GM21390 (cell line): ENCODE measurements around the gene ADGRG4.

ENCODE experiments used
- ATAC-seq: cut with Tn5 transposase; IDR thresholded peaks from one replicate; pipeline ENCODE4 v1.9.1; 2021; ENCODE audit not compliant: unreplicated experiment

Gene ADGRG4

GRCh38 chrX:136303041-136303440, 2.3 kb downstream of the ADGRG4 start:
- ATAC-seq, result no peak

DNA sequence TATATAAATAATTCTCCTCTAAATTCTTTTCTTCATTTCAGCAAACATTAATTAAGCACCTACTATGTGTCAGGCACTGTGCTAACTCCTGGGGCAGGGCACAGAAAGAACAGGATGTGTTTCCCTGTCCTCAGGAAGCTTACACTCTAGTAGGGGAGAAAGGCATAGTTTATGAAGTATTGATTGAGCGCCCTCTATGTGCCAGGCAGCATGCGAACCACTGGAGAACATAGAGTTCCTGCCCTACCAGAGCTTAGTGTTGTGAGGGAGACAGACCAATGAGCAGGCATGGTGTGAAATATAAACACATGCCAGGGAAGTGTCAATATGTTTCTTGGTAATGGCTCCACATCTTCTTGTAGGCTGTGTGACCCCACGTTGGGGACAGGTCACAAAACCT, 3.7 kb downstream of the ADGRG4 start:
- ATAC-seq, result no peak

DNA sequence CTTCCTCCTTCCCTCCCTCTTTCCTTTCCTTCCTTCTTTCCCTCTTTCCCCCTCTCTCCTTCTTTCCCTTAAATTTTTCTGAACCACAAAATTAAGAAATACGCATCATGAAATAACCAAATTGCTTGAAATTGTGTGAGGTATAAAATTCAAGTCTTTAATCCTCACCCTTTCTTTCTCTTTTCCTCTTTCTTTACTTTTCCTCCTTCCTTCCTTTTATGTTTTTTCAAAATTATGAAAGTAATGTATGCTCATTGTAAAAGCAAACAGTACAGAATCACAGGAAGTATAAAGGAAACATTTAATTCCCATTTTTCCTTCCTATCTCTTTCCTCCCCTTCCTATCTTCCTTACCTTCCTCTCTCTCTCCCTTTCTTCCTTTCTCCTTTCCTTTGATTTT, 5.4 kb downstream of the ADGRG4 start:
- no peak for ATAC-seq

GRCh38 chrX:136307471-136307870, 6.7 kb downstream of the ADGRG4 start:
- ATAC-seq, result no peak

DNA sequence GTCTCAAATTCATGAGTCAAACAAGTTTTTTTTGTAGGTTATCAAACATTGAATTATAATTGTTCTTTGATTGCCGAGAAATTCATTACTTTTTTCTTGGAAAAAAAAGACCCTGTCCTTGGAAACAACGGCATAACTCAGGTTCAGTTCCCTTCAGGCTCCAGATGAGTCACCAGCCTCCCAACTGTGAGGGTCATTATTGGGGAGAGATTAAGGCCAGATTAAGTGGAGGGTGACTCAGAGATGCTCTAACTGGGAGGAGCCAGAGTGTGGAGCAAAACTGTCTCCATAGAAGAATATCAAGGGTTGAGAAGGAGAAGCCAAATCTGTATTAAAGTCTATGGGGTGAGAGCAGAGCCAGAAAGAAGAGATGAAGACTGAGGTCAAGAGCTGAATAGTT, 9.6 kb downstream of the ADGRG4 start:
- ATAC-seq, result no peak

- ATAC-seq, result no peak
Measured at GRCh38 chrX:136318156-136318555, 17.4 kb downstream of the ADGRG4 start.

- no peak for ATAC-seq
Measured at GRCh38 chrX:136318895-136319597, 18.3 kb downstream of the ADGRG4 start.

DNA sequence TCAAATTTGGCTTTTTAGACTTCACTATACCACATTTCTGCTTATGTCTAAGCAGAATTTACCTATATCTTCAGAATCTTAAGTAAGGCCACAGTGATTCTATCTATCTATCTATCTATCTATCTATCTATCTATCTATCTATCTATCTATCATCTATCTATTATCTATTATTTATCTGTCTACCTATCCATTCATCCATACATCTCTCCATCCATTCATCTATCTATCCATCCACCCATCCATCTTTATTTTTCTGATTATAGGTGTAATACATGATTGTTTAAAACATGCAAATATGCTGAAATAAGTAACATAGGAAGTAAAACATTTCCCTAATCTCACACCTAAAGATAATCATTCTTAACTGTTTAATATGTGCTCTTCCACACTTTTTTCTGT, 18.8 kb downstream of the ADGRG4 start:
- ATAC-seq, result no peak

DNA sequence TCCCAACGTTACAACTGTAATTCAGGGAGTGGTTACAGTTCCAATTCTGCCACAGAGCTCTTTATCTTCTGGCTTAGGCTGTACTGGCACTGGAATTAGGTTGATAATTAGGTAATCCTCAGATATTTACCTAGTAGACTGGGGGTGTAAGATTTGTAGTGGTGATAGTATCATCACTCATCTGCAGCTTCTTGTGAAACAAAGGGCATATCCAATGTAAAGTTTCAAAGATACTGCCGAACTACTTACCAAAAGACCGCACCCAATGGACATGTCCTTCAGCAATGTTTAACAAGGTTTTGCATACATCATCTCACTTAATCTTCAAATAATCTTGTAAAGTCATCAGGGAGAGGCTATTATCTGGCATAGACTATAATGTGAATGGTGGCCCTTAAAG, 20.8 kb downstream of the ADGRG4 start:
- ATAC-seq, result no peak

DNA sequence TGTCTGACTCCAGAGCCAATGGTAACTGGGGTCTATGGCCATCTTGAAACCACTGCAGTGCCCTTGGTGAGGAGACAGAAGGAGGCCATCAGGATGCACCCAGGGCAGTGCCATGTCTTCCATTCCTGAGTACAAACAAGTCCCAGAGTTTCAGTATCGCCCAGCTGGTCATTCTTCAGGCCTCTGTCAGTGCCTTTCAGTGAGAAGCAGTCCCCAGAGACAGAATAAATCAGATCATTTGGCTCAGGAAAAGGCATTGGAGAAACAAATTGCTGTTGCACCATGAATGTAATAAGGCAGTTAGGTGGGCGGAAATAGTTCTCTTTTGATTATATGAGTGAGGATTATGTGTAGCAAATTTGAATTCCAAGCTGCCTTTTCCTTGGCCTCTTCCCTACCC, 21.3 kb downstream of the ADGRG4 start:
- ATAC-seq, result no peak

DNA sequence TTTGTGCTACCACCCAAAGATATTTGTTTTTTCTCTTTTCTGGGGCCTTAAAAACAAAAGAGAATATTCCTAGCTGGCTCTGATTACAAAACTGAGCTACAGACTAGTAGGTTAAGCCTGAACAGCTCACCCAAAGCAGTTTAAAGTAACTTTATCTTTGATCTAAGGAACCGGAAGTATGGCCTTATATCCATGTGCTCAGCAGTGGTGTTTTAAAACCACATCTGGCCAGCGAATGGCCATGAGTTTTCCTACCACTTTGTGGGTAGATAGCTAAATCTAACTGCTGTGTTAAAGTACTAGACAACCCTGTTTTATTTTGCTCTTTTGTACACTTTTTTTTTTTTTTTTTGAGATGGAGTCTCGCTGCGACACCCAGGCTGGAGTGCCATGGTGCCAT, 24.6 kb downstream of the ADGRG4 start:
- no peak for ATAC-seq

DNA sequence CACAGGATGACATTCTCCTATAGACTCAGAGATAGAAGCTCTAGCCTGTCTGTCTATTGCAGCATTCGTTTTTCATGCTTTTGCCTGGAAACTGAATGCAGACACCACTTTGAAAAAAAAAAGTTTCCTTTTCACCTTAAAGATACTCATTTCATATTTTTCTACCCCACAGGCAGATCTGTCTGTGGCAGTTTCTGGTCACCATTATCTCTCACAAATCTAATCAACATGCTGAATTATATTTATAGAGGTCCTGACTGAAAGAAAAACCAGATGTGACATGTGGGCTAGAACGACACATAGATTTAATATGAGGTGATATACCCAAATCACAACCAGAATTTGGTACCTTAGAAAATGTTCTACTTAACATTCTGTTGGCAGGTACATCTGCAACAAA, 28.2 kb downstream of the ADGRG4 start:
- ATAC-seq, result no peak

DNA sequence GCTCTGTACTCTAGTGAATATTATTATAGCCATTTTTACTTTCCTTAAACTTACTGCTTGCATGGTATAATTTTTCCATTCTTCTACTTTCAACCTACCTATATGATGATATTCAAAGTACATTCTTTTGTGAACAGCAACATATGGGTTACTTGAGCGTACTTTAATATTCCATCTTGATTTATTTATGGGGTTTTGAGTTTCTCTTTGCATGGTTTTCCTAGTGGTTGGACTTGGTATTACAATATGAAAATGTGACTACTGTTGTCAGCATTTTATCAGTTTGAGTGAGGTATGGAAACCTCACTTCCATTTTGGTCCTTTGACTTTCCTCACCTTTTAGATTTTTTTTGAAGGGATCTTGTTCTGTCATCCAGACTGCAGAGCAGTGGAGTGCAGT, 35.9 kb downstream of the ADGRG4 start:
- no peak for ATAC-seq

GRCh38 chrX:136339702-136340101, 38.9 kb downstream of the ADGRG4 start:
- no peak for ATAC-seq

DNA sequence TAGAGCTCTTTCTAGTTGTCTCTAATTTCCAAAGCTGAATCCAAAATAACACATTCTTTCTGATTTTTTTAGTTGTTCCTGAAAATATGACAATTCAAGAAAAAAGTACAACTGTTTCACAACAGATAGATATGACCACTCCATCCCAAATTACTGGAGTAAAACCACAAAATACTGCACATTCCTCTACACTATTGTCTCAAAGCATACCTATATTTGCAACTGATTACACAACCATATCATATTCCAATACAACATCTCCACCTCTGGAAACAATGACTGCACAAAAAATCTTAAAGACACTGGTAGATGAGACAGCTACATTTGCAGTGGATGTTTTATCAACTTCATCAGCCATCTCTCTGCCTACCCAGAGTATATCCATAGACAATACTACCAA, 43.6 kb downstream of the ADGRG4 start:
- no peak for ATAC-seq

GRCh38 chrX:136346506-136346905, 45.7 kb downstream of the ADGRG4 start:
- no peak for ATAC-seq

DNA sequence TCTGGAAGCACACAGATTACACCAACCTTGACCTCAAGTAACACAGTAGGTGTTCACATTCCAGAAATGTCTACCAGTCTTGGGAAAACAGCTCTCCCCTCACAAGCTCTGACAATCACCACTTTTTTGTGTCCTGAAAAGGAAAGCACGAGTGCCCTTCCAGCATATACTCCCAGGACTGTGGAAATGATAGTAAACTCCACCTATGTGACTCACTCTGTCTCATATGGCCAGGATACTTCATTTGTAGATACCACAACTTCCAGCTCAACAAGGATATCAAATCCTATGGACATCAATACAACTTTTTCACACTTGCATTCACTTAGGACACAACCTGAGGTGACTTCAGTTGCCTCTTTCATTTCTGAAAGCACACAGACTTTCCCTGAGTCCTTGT, 46.9 kb downstream of the ADGRG4 start:
- ATAC-seq, result no peak

DNA sequence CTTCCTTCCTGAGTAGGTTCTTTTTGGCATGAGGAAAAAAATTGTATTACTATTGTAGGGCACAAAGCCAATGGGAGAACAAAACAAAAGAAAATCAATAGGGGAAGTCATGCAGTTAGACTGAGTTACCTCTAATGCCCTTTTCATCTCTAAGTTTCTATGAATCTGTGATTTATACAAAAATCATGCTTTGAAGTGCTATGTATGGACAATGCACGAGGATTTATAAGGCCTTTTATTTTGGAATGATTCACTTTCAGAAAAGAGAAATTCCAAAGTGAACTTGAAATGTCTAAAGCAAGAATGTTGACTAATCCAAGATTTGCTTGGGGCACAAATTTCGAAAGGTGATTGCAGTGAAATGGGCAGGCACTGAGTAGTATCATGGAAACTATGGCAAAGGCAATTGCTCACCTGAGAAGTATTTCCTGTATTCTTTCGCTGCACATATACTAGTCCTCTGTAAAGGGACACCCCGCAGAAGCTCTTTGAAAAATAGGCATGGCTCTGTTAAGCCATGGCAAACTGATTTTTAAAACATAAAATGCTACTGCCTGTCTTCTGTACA, 52.8 kb downstream of the ADGRG4 start:
- ATAC-seq, result no peak

GRCh38 chrX:136354201-136354600, 53.4 kb downstream of the ADGRG4 start:
- no peak for ATAC-seq

DNA sequence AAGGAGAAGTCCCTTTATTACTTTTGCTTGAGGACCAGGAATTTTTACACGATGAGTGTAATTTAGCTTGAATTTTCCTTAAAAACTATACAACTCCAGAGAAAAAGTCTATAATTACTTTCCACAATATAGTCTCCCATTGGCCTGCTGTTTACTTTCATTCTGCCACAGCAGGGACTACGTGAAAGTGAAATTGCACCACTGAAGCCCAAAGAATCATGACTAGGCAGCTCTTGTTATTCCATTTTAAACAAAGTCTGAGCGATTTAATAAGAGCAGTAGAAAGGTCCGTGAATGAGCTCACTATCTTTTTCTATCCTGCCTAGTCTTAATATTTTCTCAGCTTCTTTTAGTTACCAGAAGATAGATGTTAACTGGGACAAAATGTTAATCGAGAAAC, 68.6 kb downstream of the ADGRG4 start:
- no peak for ATAC-seq

GRCh38 chrX:136376713-136377112, 76.0 kb downstream of the ADGRG4 start:
- no peak for ATAC-seq

GRCh38 chrX:136380010-136380769, 79.4 kb downstream of the ADGRG4 start:
- no peak for ATAC-seq
